HUES48 (cell line): ENCODE results near the gene EIF1AD.
A peak's percentile ranks its signal among the peaks of the same experiment; 100 is the strongest.
"Not testable (repeated sequence)": the region's sequence is repeated elsewhere in the genome, so short reads cannot be mapped to it uniquely, and the experiment has no call there.

Experiments
- H3K27ac ChIP-seq: one replicate; pipeline ENCODE4 v1.7.0; 2013; ENCODE audit warnings: low read depth, low read length, inconsistent platforms
- H3K27me3 ChIP-seq: 2 replicates; pipeline ENCODE4 v1.6.1; 2013; ENCODE audit warnings: mild to moderate bottlenecking, low read length; ENCODE audit not compliant: control insufficient read depth, insufficient read depth
- H3K36me3 ChIP-seq: 2 replicates; pipeline ENCODE4 v1.6.1; 2013; ENCODE audit warnings: low read length; ENCODE audit not compliant: control insufficient read depth, insufficient read depth
- H3K4me1 ChIP-seq: 2 replicates; pipeline ENCODE4 v1.6.1; 2013; ENCODE audit warnings: mild to moderate bottlenecking, low read length; ENCODE audit not compliant: control insufficient read depth, insufficient read depth
- H3K4me3 ChIP-seq: 2 replicates; pipeline ENCODE4 v1.5.1; 2013; ENCODE audit warnings: mild to moderate bottlenecking, low read depth, low read length
- H3K9ac ChIP-seq: 2 replicates; pipeline ENCODE4 v1.6.1; 2013; ENCODE audit warnings: mild to moderate bottlenecking, low read depth, low read length, moderate library complexity
- H3K9me3 ChIP-seq: 2 replicates; pipeline ENCODE4 v1.6.1; 2013; ENCODE audit warnings: low read length; ENCODE audit not compliant: control insufficient read depth, insufficient read depth

EIF1AD gene

GRCh38 chr11:66011239-66011784 lies 9.4 kb upstream of the EIF1AD start:
- Histone ChIP-seq H3K27ac (no peak overlapping the region), H3K27me3 (peaks cover 17% of the 10 kb centered on the region), H3K9me3 (no peaks in the 10 kb centered on the region), H3K9ac (no peak overlapping the region), H3K4me3 (peak overlapping the region; percentile 51; the same call in 1 of the 2 replicates), H3K4me1 (peaks cover 8% of the 10 kb centered on the region), H3K36me3 (no peaks in the 10 kb centered on the region)

DNA sequence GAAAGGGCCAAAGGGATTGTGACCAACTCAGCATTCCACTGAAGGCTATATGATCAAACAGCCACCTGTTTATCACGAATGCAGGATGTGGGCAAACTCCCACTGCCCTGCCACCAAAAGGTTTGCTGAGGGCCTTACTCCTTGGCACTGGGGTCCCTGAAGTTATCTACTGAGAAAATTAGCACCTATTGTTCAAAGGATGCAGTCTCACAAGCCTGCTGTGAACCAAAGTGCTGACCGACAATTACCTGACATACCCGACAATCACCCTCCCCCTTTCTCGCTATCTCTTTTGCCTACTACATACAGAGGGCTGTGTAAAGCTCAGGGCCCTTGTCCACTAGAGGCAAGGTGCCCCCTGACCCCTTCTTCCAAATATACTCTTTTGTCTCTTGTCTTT lies 8.1 kb upstream of the EIF1AD start:
- not testable (repeated sequence) for H3K9me3 ChIP-seq, H3K4me3 ChIP-seq, H3K4me1 ChIP-seq, H3K27ac ChIP-seq, H3K36me3 ChIP-seq, H3K9ac ChIP-seq
- peaks cover 17% of the 10 kb centered on the region for H3K27me3 ChIP-seq

DNA sequence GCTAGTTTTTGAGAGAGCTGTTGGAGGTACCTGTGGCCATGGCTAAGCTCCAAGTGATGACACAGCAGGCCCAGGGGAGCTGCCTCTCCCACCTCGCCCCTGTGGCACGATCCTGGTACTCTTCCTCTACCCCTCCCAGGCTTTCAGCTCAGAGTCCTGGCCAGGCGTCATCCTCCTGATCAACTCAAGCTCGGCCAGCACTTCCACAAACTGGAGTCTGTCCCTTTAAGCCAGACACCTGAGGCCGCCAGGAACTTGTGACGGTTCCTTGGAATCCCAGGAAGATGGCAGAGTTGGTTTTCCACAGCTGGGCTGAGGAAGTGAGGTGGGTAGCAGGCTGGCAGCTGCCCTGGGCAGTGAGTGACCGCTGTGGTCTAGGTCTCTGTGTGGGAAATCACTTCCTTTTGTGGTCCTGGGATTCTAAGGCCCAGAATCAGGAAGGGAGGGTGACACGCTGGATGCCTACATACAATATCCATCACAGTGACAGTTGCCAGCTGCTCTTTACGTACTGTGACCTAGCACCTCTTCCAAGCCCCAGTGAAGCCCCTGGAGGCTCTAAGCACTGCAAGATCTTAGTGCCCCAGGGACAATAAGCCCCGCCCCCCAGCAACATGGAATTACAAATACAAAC lies 6.6 kb upstream of the EIF1AD start:
- Histone ChIP-seq H3K4me3 (no peak overlapping the region), H3K9me3 (no peaks in the 10 kb centered on the region), H3K27me3 (peaks cover 17% of the 10 kb centered on the region), H3K27ac (no peak overlapping the region), H3K36me3 (peaks cover 20% of the 10 kb centered on the region), H3K9ac (no peak overlapping the region), H3K4me1 (peaks cover 8% of the 10 kb centered on the region)

- Histone ChIP-seq H3K4me1 (peaks cover 8% of the 10 kb centered on the region), H3K36me3 (peaks cover 22% of the 10 kb centered on the region), H3K4me3 (no peak overlapping the region), H3K27me3 (peaks cover 17% of the 10 kb centered on the region), H3K9ac (no peak overlapping the region), H3K27ac (no peak overlapping the region), H3K9me3 (no peaks in the 10 kb centered on the region)
These were observed 6.1 kb upstream of the EIF1AD start for GRCh38 chr11:66008095-66008467.

DNA sequence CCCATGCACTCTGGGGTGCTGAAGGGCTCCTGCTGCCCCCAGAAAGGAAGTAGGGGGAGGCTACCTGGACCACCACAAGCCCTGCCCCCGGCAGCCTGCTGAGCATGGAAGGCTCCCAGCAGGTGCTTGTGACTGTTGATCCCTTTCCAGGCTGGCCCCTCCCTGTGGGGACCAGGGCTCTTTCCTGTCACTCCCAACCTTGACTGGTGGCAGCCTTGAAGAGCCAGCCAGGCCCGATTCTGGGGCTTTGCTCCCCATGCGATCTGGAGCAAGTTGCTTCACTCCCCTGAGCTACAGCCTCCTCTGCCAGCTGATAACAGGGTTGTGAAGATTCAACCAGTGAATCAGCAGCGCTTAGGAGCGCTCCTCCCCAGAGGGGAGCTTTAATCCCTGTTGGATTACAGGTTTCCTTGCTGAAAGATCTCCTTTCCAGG lies 5.3 kb upstream of the EIF1AD start:
- Histone ChIP-seq H3K36me3 (peaks cover 22% of the 10 kb centered on the region), H3K9ac (no peak overlapping the region), H3K9me3 (no peaks in the 10 kb centered on the region), H3K4me3 (no peak overlapping the region), H3K4me1 (peaks cover 8% of the 10 kb centered on the region), H3K27me3 (peaks cover 11% of the 10 kb centered on the region), H3K27ac (peak overlapping the region; percentile 67)

GRCh38 chr11:66006891-66007176 lies 4.9 kb upstream of the EIF1AD start:
- Histone ChIP-seq H3K4me1 (peaks cover 8% of the 10 kb centered on the region), H3K4me3 (no peak overlapping the region), H3K9me3 (no peaks in the 10 kb centered on the region), H3K27ac (peak overlapping the region; percentile 67), H3K36me3 (peaks cover 22% of the 10 kb centered on the region), H3K9ac (no peak overlapping the region), H3K27me3 (peaks cover 7% of the 10 kb centered on the region)

DNA sequence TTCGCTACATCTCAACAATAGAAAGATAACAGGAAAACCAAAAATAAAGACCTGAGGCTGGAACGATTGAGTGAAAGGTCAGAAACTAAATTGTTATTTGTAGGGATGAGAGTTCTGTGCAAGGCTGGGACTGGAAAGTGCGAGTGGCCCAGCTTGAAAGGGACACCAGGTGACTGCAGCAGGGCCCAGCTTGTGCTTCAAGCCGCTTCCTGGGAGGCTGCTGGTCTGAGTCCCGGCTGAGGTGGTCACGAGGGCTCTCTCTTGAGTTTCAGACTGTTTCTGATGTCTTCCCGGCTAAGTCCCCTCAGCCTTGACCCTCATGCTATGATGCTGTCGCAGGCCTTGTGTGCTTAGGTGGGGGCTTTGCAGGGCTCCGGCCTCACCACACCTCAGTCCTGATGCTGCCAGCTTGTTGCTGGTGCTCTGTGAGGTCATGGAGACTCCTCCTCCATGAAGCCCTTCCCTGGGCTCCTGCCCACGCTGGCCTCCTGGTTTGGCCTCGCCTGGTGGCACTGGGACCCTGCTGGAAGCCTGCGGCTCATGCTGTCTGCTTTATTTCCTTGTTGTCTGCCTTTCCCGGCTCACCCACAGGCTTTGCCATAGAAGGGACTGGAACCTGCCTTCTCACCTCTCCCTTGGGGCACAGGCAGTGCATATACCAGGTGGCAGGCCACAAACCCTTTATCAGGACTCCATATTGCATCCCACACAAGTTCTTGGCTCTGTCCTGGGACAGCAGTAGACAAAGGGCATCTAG lies 4.4 kb upstream of the EIF1AD start:
- Histone ChIP-seq H3K4me1 (peaks cover 8% of the 10 kb centered on the region), H3K4me3 (no peak overlapping the region), H3K36me3 (peaks cover 22% of the 10 kb centered on the region), H3K27me3 (peaks cover 2% of the 10 kb centered on the region), H3K9me3 (no peaks in the 10 kb centered on the region), H3K27ac (no peak overlapping the region), H3K9ac (no peak overlapping the region)

- Histone ChIP-seq H3K9me3 (no peaks in the 10 kb centered on the region), H3K27ac (no peak overlapping the region), H3K4me3 (no peak overlapping the region), H3K36me3 (peaks cover 34% of the 10 kb centered on the region), H3K4me1 (peaks cover 8% of the 10 kb centered on the region), H3K27me3 (no peaks in the 10 kb centered on the region), H3K9ac (no peak overlapping the region)
These were observed 2.2 kb upstream of the EIF1AD start for GRCh38 chr11:66004186-66004585.

GRCh38 chr11:66003291-66003690 lies 1.3 kb upstream of the EIF1AD start:
- Histone ChIP-seq H3K27ac (no peak overlapping the region), H3K36me3 (peaks cover 43% of the 10 kb centered on the region), H3K27me3 (no peaks in the 10 kb centered on the region), H3K4me1 (peaks cover 8% of the 10 kb centered on the region), H3K9me3 (no peaks in the 10 kb centered on the region), H3K9ac (no peak overlapping the region), H3K4me3 (peak overlapping the region; percentile 95)

DNA sequence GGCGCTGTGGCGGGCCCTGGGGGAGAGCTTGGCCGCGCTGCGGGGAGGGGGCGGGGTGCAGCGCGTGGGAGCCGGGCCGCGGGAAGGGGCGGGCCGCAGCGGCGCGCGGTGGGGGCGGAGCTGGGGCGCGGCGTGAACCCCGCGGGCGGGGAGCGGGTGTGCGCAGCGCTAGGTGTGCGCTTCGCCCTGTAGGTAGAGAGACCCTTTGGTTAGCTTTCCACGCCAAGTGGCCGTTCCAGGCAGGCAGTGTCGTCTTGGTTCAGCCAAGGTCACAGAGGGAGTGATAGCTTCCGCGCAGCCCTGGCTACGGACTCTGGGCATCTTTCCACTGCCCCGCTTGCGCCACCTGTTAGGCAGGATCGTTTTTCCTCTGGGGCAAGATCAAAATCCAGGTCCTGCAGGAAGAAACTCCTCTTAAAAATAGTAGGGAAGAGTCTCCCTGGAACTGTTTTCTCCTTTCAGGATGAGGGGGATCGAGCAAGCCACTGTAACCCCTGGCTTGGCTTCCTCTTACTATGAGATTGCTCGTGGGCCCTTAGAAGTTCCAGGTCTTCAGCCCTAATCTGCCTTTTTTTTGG lies 780 bp upstream of the EIF1AD start:
- H3K9ac ChIP-seq, result peak overlapping the region; percentile 68; the same call in 1 of the 2 replicates
- H3K4me1 ChIP-seq, result peaks cover 8% of the 10 kb centered on the region
- H3K36me3 ChIP-seq, result peaks cover 49% of the 10 kb centered on the region
- no peaks in the 10 kb centered on the region for H3K9me3 ChIP-seq
- H3K27ac ChIP-seq, result peak overlapping the region; percentile 99
- H3K27me3 ChIP-seq, result no peaks in the 10 kb centered on the region
- H3K4me3 ChIP-seq, result peak overlapping the region; percentile 95

DNA sequence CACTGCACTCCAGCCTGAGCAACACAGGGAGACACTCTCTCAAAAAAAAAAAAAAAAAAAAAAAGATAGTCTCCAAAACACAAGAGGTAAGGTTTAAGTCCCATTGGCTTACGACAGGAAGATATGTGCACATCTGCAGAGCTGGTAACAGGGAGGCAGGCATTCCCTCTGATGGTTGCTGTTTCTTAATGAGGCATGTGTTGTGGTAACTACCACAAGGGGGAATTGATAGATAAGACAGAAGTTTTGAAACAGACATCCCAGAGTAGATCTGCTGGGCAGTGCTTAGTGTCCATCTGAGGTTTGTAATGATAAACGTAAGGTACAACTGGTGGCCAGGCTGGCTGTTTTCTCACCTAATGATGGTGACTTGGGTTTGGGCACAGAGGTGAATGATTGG lies 4.7 kb downstream of the EIF1AD start:
- Histone ChIP-seq H3K27ac (no peak overlapping the region), H3K4me1 (no peaks in the 10 kb centered on the region), H3K9ac (no peak overlapping the region), H3K27me3 (no peaks in the 10 kb centered on the region), H3K9me3 (no peaks in the 10 kb centered on the region), H3K36me3 (peaks cover 34% of the 10 kb centered on the region), H3K4me3 (no peak overlapping the region)
